Stimulated activated CD4-positive, alpha-beta T cell treated with anti-CD3 and anti-CD28 coated beads, TNF-alpha, amount 100 ng/mL, for 4 hours (primary cell): ENCODE data around the gene SLC47A1.
"Not testable (repeated sequence)": the region's sequence is repeated elsewhere in the genome, so short reads cannot be mapped to it uniquely, and the experiment has no call there.

Experiments
- DNase-seq, 3 experiments: peaks; one replicate each; pipeline ENCODE4 v3.0.0-alpha.2; 2020; ENCODE audit warnings: low read depth in 3 of 3

Gene SLC47A1

GRCh38 chr17:19555746-19556145 is 22.1 kb downstream of the SLC47A1 start:
- DNase-seq = no peak

- DNase-seq = no peak
Observed at GRCh38 chr17:19558946-19559345, 25.3 kb downstream of the SLC47A1 start.

DNA sequence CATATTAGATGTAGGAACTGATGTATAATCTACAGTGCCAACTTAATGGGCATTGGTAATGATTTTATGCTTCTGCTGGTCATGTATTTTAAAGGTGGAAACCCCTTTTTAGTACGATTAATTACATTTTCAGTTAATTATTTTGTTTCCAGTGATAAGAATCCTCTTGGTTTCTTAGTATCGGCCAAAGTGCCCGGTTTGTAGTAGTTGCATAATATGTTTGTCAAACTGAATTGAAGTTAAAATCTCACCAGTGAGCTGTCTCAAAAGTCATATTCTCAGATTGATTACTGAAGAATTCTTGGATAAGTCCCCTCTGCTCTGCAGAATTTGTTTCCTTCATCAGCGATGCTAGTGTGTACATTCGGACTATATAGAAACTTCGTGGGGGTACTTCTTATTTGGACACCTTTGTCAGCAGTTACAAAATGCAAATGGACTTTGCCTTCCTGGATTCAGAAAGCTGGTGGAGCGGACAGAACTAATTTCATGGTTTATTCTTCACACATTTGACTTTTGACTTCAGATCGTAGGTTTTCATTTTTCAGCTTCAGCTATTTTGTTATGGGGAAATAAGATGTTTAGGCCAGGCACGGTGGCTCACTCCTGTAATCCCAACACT is 28.2 kb downstream of the SLC47A1 start:
- DNase-seq = no peak

GRCh38 chr17:19565817-19566575 is 32.3 kb downstream of the SLC47A1 start:
- DNase-seq = no peak

- DNase-seq = no peak
Observed at GRCh38 chr17:19567216-19568015, 33.8 kb downstream of the SLC47A1 start.

DNA sequence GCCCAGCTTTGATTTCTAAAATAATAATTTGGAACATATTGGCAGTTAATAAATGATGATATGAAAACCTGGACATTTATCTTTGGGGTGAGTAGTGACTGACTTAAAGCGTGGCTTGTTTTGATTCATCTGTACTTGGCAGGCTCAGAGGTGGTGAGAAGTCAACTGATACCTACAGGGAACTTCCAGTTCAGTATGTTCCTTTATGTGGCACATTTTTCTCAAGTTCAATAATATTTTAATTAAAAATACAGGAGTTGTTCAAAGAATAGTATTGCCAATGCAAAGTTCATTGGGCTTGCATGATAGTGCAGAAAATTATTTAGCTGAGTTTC is 34.3 kb downstream of the SLC47A1 start:
- no peak for DNase-seq

GRCh38 chr17:19569785-19570543 is 36.3 kb downstream of the SLC47A1 start:
- DNase-seq = no peak

GRCh38 chr17:19570544-19571062 is 36.9 kb downstream of the SLC47A1 start:
- no peak for DNase-seq

GRCh38 chr17:19573075-19573474 is 39.4 kb downstream of the SLC47A1 start:
- no peak for DNase-seq

- no peak for DNase-seq
Observed at GRCh38 chr17:19574956-19575355, 41.3 kb downstream of the SLC47A1 start.

GRCh38 chr17:19578545-19578944 is 44.9 kb downstream of the SLC47A1 start:
- no peak for DNase-seq

- no peak for DNase-seq
Observed at GRCh38 chr17:19579192-19579761, 45.6 kb downstream of the SLC47A1 start.

GRCh38 chr17:19579867-19580565 is 46.4 kb downstream of the SLC47A1 start:
- DNase-seq = no peak

- DNase-seq = not testable (repeated sequence)
Observed at GRCh38 chr17:19580566-19580920, 46.9 kb downstream of the SLC47A1 start.

DNA sequence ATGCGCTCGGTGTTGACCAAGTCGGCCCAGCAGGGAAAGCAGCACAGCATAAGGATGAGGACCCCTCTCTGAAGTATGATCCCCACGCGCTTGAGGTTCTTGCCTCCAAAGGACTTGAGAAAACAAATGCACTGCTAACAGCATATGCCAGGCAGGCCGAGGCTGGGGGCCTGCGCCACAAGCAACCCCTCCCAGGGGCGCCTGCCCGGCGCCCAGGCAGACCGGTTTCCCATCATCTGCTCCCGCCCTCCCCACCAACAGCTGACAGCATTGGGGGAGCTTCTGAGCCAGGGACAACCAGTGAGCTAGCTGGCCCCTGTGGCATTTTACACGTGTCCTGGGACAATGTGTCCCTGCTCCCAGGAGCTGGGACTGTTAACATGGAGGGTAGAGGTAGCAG is 48.5 kb downstream of the SLC47A1 start:
- not testable (repeated sequence) for DNase-seq

DNA sequence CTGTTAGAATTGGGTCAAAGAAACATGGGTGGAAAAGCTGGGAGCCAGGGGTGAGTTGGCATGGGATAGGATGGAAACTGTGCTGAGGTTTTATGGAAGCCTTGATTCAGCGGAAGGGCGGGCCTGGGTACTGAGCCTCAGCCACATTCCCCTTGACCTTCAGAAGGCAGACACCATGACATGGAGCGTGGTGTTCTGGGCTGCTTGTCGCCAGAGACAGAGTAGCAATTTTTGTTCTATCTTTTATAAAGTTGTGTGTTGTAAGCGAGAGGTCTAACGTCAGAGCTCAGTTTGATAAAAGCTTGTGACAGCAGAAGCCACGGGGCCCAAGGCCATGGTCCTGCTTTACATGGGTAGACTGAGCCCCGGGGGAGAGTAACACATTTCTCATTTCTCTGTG is 50.2 kb downstream of the SLC47A1 start:
- DNase-seq = no peak

DNA sequence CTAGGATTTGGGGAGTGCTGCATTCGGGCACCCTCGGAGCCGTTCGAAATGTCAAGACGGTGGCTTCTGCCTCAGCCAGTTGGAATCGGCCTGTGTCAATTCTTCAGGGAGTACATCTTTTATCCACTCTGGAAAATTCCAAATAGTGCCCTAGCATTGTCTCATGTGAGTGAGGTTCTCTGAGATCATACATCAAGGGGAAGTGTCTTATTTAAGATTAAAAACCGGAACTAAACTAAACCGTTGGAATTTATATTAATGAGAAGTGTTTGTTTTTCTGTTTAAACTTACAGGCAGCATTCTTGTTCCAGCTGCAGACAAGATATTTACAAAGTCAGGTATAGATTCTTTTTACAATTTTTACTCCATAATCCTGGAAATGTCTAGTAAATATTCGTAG is 56.8 kb downstream of the SLC47A1 start:
- DNase-seq = no peak

DNA sequence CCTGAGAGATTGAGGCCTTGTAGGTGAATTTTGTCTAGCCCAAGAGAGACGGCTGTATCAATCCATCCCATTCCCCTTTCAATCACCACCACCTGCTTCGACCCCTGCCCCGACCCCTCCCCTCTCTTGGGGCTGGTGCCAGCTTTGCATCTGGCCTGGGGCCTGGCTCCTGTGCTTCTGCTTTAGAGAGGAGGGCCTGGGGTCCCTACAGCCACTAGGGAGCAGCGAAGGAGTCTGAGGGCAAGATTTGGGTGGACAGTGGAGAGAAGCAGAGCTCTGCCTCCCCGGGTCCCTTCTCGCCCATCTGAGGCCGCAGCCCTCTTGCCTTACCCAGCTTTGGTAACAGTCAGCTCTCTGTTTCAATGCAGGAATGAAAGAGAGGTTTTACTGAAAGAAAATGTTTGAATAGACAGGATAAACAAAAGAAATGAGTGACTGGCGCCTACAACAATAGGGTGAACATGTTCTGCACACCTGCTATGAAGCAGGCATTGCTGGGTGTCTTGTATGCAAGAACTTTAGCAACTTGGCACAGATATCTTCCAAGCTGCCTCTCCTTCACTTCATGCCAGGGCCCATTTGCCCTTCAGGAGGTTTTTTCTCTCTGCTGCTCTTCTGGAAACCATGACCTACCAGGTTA is 57.4 kb downstream of the SLC47A1 start:
- DNase-seq = no peak

- DNase-seq = no peak
Observed at GRCh38 chr17:19592316-19592715, 58.7 kb downstream of the SLC47A1 start.

DNA sequence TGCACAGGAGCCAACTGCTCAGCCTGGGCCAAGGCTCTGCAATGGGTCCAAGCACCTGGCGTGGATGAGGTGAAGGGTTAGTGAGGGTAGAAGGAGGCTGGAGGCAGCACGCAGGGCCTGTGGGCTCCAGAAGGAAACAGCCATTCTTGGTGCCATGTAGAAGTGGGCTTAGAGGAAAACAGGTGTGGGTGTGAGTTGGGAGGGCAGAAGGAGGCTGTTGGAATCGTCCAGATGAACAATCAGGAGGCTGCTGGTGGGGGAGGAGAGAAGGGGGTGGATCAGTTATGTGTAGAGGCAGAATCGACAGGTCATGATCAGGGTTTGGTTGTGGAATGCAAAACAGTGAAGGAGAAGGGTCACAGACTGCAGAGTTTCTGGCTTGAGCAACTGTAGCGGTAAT is 63.2 kb downstream of the SLC47A1 start:
- DNase-seq = no peak
